BJ (cell line): ENCODE data around the gene PLA2G4E. TPM values are rescaled to one million over a fixed set of nuclear protein-coding genes. Genes with fewer than 3 reads are reported as not detected.
A peak's percentile ranks its signal among the peaks of the same experiment; 100 is the strongest.

Experiments used
- CTCF ChIA-PET: fragments of 350-600 bp; formaldehyde crosslinking; extraction: SDS; loops from one replicate; lab custom pipeline; 2021; ENCODE audit warnings: antibody characterized with exemption, inconsistent platforms; lab: Yijun Ruan, JAX
- POLR2A ChIA-PET: fragments of 300-600 bp; sonication (Branson Sonifier 250); formaldehyde crosslinking; extraction: SDS; loops from one replicate; lab custom pipeline; 2021; ENCODE audit warnings: antibody characterized with exemption; lab: Charles Lee
- DNase-seq: peaks from one replicate; pipeline ENCODE4 v3.0.0-alpha.2; 2011; ENCODE audit warnings: low read depth
- H3K27me3 ChIP-seq: 2 replicates; pipeline ENCODE4 v1.6.0; 2011; ENCODE audit warnings: low read length; ENCODE audit not compliant: control insufficient read depth, insufficient read depth
- H3K36me3 ChIP-seq: 2 replicates; pipeline ENCODE4 v1.5.1; 2011; ENCODE audit warnings: low read length; ENCODE audit not compliant: control insufficient read depth, insufficient read depth
- H3K4me3 ChIP-seq: 2 replicates; pipeline ENCODE4 v1.5.1; 2011; ENCODE audit warnings: low read depth, mild to moderate bottlenecking, control low read depth, low read length
- CTCF ChIP-seq: IDR thresholded peaks from 2 replicates; pipeline ENCODE4 v1.5.1; 2011; ENCODE audit warnings: low read depth, mild to moderate bottlenecking, control low read depth, inconsistent platforms, low read length, moderate library complexity; ENCODE audit not compliant: insufficient read depth
- polyA plus RNA-seq: library from polyadenylated mRNA; depleted of rRNA; stranded (reverse); fragments of >200 nt; gene quantifications from 2 replicates; pipeline ENCODE4 v1.2.3, GENCODE V29; 2011

Gene PLA2G4E
- polyA plus RNA-seq, 1 experiment: not detected

GRCh38 chr15:42063122-42063848 lies 42.4 kb upstream of the PLA2G4E start:
- H3K36me3 ChIP-seq: no peaks in the 10 kb centered on the region
- H3K4me3 ChIP-seq: no peak overlapping the region
- H3K27me3 ChIP-seq: peaks cover 17% of the 10 kb centered on the region
- no peak for DNase-seq
- no peak for TF ChIP-seq CTCF
- CTCF ChIA-PET: interaction anchor here (0.7 to 9.2 kb wide), 6 partner anchors 9 to 1107 kb away, joined by 4 to 102 read pairs (median 8); no protein-coding TSS in a partner anchor
- POLR2A ChIA-PET: no interaction called here

GRCh38 chr15:42062284-42062806 lies 41.5 kb upstream of the PLA2G4E start:
- H3K27me3 ChIP-seq: peaks cover 15% of the 10 kb centered on the region
- H3K4me3 ChIP-seq: no peak overlapping the region
- CTCF ChIA-PET: interaction anchor here (1.0 to 9.2 kb wide), 6 partner anchors 9 to 76 kb away, joined by 4 to 102 read pairs (median 4); no protein-coding TSS in a partner anchor
- no peak for TF ChIP-seq CTCF
- DNase-seq: no peak
- POLR2A ChIA-PET: interaction anchor here (0.6 kb wide), 1 partner anchor 575 kb away, joined by 4 read pairs; no protein-coding TSS in a partner anchor
- no peaks in the 10 kb centered on the region for H3K36me3 ChIP-seq

- POLR2A ChIA-PET: no interaction called here
- DNase-seq: no peak
- Histone ChIP-seq H3K4me3 (no peak overlapping the region), H3K27me3 (peaks cover 21% of the 10 kb centered on the region), H3K36me3 (no peaks in the 10 kb centered on the region)
- CTCF ChIA-PET: interaction anchor here (0.6 to 9.2 kb wide), 12 partner anchors 9 to 808 kb away, joined by 3 to 102 read pairs (median 4); no protein-coding TSS in a partner anchor
- TF ChIP-seq CTCF: no peak
These were observed 40.0 kb upstream of the PLA2G4E start for GRCh38 chr15:42060797-42061196.

GRCh38 chr15:42060477-42060763 lies 39.6 kb upstream of the PLA2G4E start:
- H3K4me3 ChIP-seq: no peak overlapping the region
- no peaks in the 10 kb centered on the region for H3K36me3 ChIP-seq
- peaks cover 21% of the 10 kb centered on the region for H3K27me3 ChIP-seq
- ChIA-PET CTCF (interaction anchor here (0.6 to 9.2 kb wide), 11 partner anchors 9 to 808 kb away, joined by 3 to 102 read pairs (median 4); no protein-coding TSS in a partner anchor), POLR2A (no interaction called here)
- no peak for DNase-seq
- no peak for TF ChIP-seq CTCF

GRCh38 chr15:42059661-42060476 lies 39.0 kb upstream of the PLA2G4E start:
- H3K36me3 ChIP-seq: no peaks in the 10 kb centered on the region
- no peak for DNase-seq
- H3K27me3 ChIP-seq: peaks cover 19% of the 10 kb centered on the region
- no peak overlapping the region for H3K4me3 ChIP-seq
- ChIA-PET CTCF (interaction anchor here (0.6 to 9.2 kb wide), 10 partner anchors 8 to 808 kb away, joined by 3 to 102 read pairs (median 4); no protein-coding TSS in a partner anchor), POLR2A (no interaction called here)
- TF ChIP-seq CTCF: peak; percentile 89
